ENCODE measurements around the gene LMNTD2. TPM values are rescaled to one million over a fixed set of nuclear protein-coding genes. Genes with fewer than 3 reads are reported as not detected.
A peak's percentile ranks its signal among the peaks of the same experiment; 100 is the strongest.

The LMNTD2 gene
- total RNA-seq, 1 experiment from 2014 or later: 1.1 TPM

GRCh38 chr11:568306-569157 lies 8.0 kb upstream of the LMNTD2 start:
- peak; percentile 93 for DNase-seq (ENCODE audit: low read depth)

- no peak for DNase-seq (ENCODE audit: low read depth)
These were observed 7.2 kb upstream of the LMNTD2 start for GRCh38 chr11:567629-568292.

- no peak for DNase-seq (ENCODE audit: low read depth)
These were observed 6.6 kb upstream of the LMNTD2 start for GRCh38 chr11:567011-567628.

GRCh38 chr11:565921-566509 lies 5.5 kb upstream of the LMNTD2 start:
- DNase-seq (ENCODE audit: low read depth): peak; percentile 67

- no peak for DNase-seq (ENCODE audit: low read depth)
These were observed 3.5 kb upstream of the LMNTD2 start for GRCh38 chr11:563812-564578.

GRCh38 chr11:563066-563811 lies 2.7 kb upstream of the LMNTD2 start:
- no peak for DNase-seq (ENCODE audit: low read depth)

GRCh38 chr11:562046-562645 lies 1.6 kb upstream of the LMNTD2 start:
- DNase-seq (ENCODE audit: low read depth): no peak

GRCh38 chr11:561148-562003 lies 838 bp upstream of the LMNTD2 start:
- DNase-seq (ENCODE audit: low read depth): peak; percentile 72

- no peak for DNase-seq (ENCODE audit: low read depth)
These were observed 730 bp downstream of the LMNTD2 start for GRCh38 chr11:559712-560304.

GRCh38 chr11:559020-559620 lies 1.4 kb downstream of the LMNTD2 start:
- DNase-seq (ENCODE audit: low read depth): no peak

GRCh38 chr11:558503-558902 lies 2.0 kb downstream of the LMNTD2 start:
- no peak for DNase-seq (ENCODE audit: low read depth)

- DNase-seq (ENCODE audit: low read depth): no peak
These were observed 3.0 kb downstream of the LMNTD2 start for GRCh38 chr11:557328-558132.

GRCh38 chr11:556662-557256 lies 3.8 kb downstream of the LMNTD2 start:
- DNase-seq (ENCODE audit: low read depth): no peak

GRCh38 chr11:555780-556661 lies 4.5 kb downstream of the LMNTD2 start:
- no peak for DNase-seq (ENCODE audit: low read depth)

GRCh38 chr11:555227-555779 lies 5.2 kb downstream of the LMNTD2 start:
- no peak for DNase-seq (ENCODE audit: low read depth)

Data from M059J (cell line).